GM23338 (cell line): ENCODE measurements around the gene CDKAL1. TPM values are rescaled to one million over a fixed set of nuclear protein-coding genes. Genes with fewer than 3 reads are reported as not detected.

Experiments used
- ATAC-seq: fragments of 200-7000 bp; cut with Tn5 transposase; 3 replicates; pipeline ENCODE4 v1.9.1; 2020
- DNase-seq: peaks from one replicate; pipeline ENCODE4 v3.0.0-alpha.2; 2015; ENCODE audit warnings: low spot score
- H2AFZ ChIP-seq: fragments of 200-600 bp; sonication (generic); 2 replicates; pipeline ENCODE4 v1.8.0; 2016; ENCODE audit warnings: antibody characterized with exemption, mild to moderate bottlenecking, moderate library complexity
- H3F3A ChIP-seq: fragments of 200-600 bp; sonication (generic); replicated peaks from 2 replicates; pipeline ENCODE4 v1.8.0; 2017; ENCODE audit warnings: antibody characterized with exemption, mixed run types, low read depth
- H3K27ac ChIP-seq: fragments of 200-600 bp; sonication (generic); 2 replicates; pipeline ENCODE4 v1.6.1; 2016; ENCODE audit warnings: low read depth
- H3K27me3 ChIP-seq: fragments of 200-600 bp; sonication (generic); 2 replicates; pipeline ENCODE4 v1.8.0; 2016; ENCODE audit warnings: mild to moderate bottlenecking, mixed run types, moderate library complexity; ENCODE audit not compliant: insufficient read depth
- H3K36me3 ChIP-seq: fragments of 200-600 bp; sonication (generic); 2 replicates; pipeline ENCODE4 v1.8.0; 2016; ENCODE audit warnings: mild to moderate bottlenecking; ENCODE audit not compliant: insufficient read depth
- H3K4me1 ChIP-seq: fragments of 200-600 bp; sonication (generic); 2 replicates; pipeline ENCODE4 v1.8.0; 2016; ENCODE audit warnings: mild to moderate bottlenecking, moderate library complexity; ENCODE audit not compliant: insufficient read depth
- H3K4me2 ChIP-seq: fragments of 200-600 bp; sonication (generic); 2 replicates; pipeline ENCODE4 v1.7.1; 2017; ENCODE audit warnings: mixed run types
- H3K4me3 ChIP-seq: fragments of 200-600 bp; sonication (generic); 2 replicates; pipeline ENCODE4 v1.6.1; 2016; ENCODE audit warnings: mixed run types
- H3K79me2 ChIP-seq: fragments of 200-600 bp; sonication (generic); replicated peaks from 2 replicates; pipeline ENCODE4 v1.8.0; 2017; ENCODE audit warnings: mild to moderate bottlenecking; ENCODE audit not compliant: insufficient read depth
- H3K9me2 ChIP-seq: fragments of 200-600 bp; sonication (generic); 2 replicates; pipeline ENCODE4 v1.8.0; 2017; ENCODE audit not compliant: insufficient read depth
- H4K20me1 ChIP-seq: fragments of 200-600 bp; sonication (generic); replicated peaks from 2 replicates; pipeline ENCODE4 v1.8.0; 2017; ENCODE audit warnings: mild to moderate bottlenecking; ENCODE audit not compliant: insufficient read depth
- H3K27ac Mint-ChIP-seq: 2 replicates; pipeline ENCODE4 v1.8.0; 2020; ENCODE audit warnings: inconsistent platforms, mild to moderate bottlenecking, moderate library complexity, mixed read lengths
- H3K27me3 Mint-ChIP-seq: 3 replicates; pipeline ENCODE4 v1.8.0; 2022; ENCODE audit warnings: low read depth, mild to moderate bottlenecking, moderate library complexity, mixed read lengths, inconsistent platforms; ENCODE audit not compliant: insufficient read depth, poor library complexity
- H3K36me3 Mint-ChIP-seq: 3 replicates; pipeline ENCODE4 v1.8.0; 2021; ENCODE audit warnings: low read depth, mild to moderate bottlenecking, inconsistent platforms, moderate library complexity, mixed read lengths
- H3K4me1 Mint-ChIP-seq: 3 replicates; pipeline ENCODE4 v1.8.0; 2020; ENCODE audit warnings: mild to moderate bottlenecking, inconsistent platforms, mixed read lengths
- H3K4me3 Mint-ChIP-seq: 3 replicates; pipeline ENCODE4 v1.8.0; 2021; ENCODE audit warnings: moderate library complexity, mild to moderate bottlenecking, inconsistent platforms, mixed read lengths
- H3K9me3 Mint-ChIP-seq: 3 replicates; pipeline ENCODE4 v1.8.0; 2020; ENCODE audit warnings: moderate library complexity, mild to moderate bottlenecking, inconsistent platforms, mixed read lengths
- CTCF ChIP-seq, 2 experiments: fragments of 200-600 bp in 1 of 2; sonication (generic) in 1 of 2; conservative IDR thresholded peaks; 2 replicates each; pipeline versions ENCODE4 v1.5.1 to v1.6.1; 2016 to 2017; ENCODE audit warnings: antibody characterized with exemption in 2 of 2, low read depth in 2 of 2, mild to moderate bottlenecking in 2 of 2, moderate library complexity in 1 of 2
- EZH2phosphoT487 ChIP-seq: fragments of 200-600 bp; sonication (generic); IDR thresholded peaks from one replicate; pipeline ENCODE4 v1.8.1; 2018; ENCODE audit warnings: antibody characterized with exemption; ENCODE audit not compliant: unreplicated experiment
- NANOG ChIP-seq: IDR thresholded peaks from 2 replicates; pipeline ENCODE4 v1.6.1; 2016; ENCODE audit warnings: antibody characterized with exemption, borderline replicate concordance
- POLR2AphosphoS5 ChIP-seq: IDR thresholded peaks from 2 replicates; pipeline ENCODE4 v1.6.1; 2016; ENCODE audit warnings: antibody characterized with exemption, low read depth
- REST ChIP-seq: IDR thresholded peaks from one replicate; pipeline ENCODE4 v1.6.1; 2018; ENCODE audit warnings: antibody characterized with exemption; ENCODE audit not compliant: unreplicated experiment
- ZNF114 ChIP-seq: fragments of 250-450 bp; sonication (Bioruptor Pico); IDR thresholded peaks from 2 replicates; pipeline ENCODE4 v1.5.0; 2020; ENCODE audit warnings: mild to moderate bottlenecking, moderate library complexity
- ZNF331 ChIP-seq: fragments of 250-450 bp; sonication (Bioruptor Pico); IDR thresholded peaks from 2 replicates; pipeline ENCODE4 v1.5.0; 2020; ENCODE audit warnings: low read depth, mild to moderate bottlenecking, moderate library complexity
- ZNF462 ChIP-seq: fragments of 250-450 bp; sonication (Bioruptor Pico); IDR thresholded peaks from 2 replicates; pipeline ENCODE4 v1.5.0; 2020; ENCODE audit warnings: mild to moderate bottlenecking, moderate library complexity
- polyA plus RNA-seq: library from polyadenylated mRNA; unstranded; fragments of >200 nt; fragmentation: Nextera tagmentation; extraction: Ambion mirVana; gene quantifications from 2 replicates; pipeline ENCODE4 v1.2.1, GENCODE V29; 2016
- total RNA-seq: library from RNA; depleted of rRNA; stranded (reverse); fragments of >200 nt; shearing (Covaris generic); gene quantifications from 2 replicates; pipeline ENCODE4 v1.2.3, GENCODE V29; 2014

CDKAL1 gene
- total and polyA plus RNA-seq, 2 experiments from 2014 or later = 17.8 to 35.0 TPM

- H3K4me3 Mint-ChIP-seq = no peak overlapping the region
- no peaks in the 10 kb centered on the region for H3F3A ChIP-seq
- H3K4me1 ChIP-seq = peaks cover 5% of the 10 kb centered on the region
- H3K36me3 ChIP-seq = no peaks in the 10 kb centered on the region
- H3K27me3 ChIP-seq = no peaks in the 10 kb centered on the region
- no peak overlapping the region for H3K4me2 ChIP-seq
- no peak overlapping the region for H3K27ac ChIP-seq
- TF ChIP-seq EZH2phosphoT487 = no peak
- no peak for TF ChIP-seq POLR2AphosphoS5
- TF ChIP-seq ZNF462 (CRISPR knock-in tag) = no peak
- no peak for TF ChIP-seq ZNF331
- TF ChIP-seq CTCF (conservative IDR thresholded peaks at IDR 0.05; ENCODE audit: low read depth in 2 of 2) = no peak
- TF ChIP-seq REST = no peak
- no peak for TF ChIP-seq NANOG
- no peak for TF ChIP-seq ZNF114 (CRISPR knock-in tag)
- no peaks in the 10 kb centered on the region; the same call in 2 of the 3 replicates for H3K9me3 Mint-ChIP-seq
- peaks cover 11% of the 10 kb centered on the region; the same call in 2 of the 3 replicates for H3K4me1 Mint-ChIP-seq
- H3K27me3 Mint-ChIP-seq = no peaks in the 10 kb centered on the region
- DNase-seq (no peak), ATAC-seq (no peak)
- H3K79me2 ChIP-seq = no peaks in the 10 kb centered on the region
- no peak overlapping the region for H3K27ac Mint-ChIP-seq
- no peak overlapping the region for H2AFZ ChIP-seq
- H3K4me3 ChIP-seq = no peak overlapping the region
- H4K20me1 ChIP-seq = no peaks in the 10 kb centered on the region
- H3K9me2 ChIP-seq = 0 out of 2 replicates have a peak, but pooled peaks cover 3% of the 10 kb centered on the region
- no peaks in the 10 kb centered on the region for H3K36me3 Mint-ChIP-seq
These were observed 638.8 kb downstream of the CDKAL1 start for GRCh38 chr6:21173031-21173430.
